GM06990 (cell line): ENCODE results near the gene TMEM87A.

Source experiments
- DNase-seq: peaks from one replicate; pipeline ENCODE4 v3.0.0-alpha.2; 2011; ENCODE audit not compliant: insufficient read length; ENCODE audit errors: extremely low read depth
- H3K27me3 ChIP-seq: replicated peaks from 2 replicates; pipeline ENCODE4 v1.6.0; 2011; ENCODE audit warnings: low read length; ENCODE audit not compliant: control insufficient read depth, insufficient read depth
- H3K36me3 ChIP-seq: 2 replicates; pipeline ENCODE4 v1.5.1; 2011; ENCODE audit warnings: low read length; ENCODE audit not compliant: control insufficient read depth, insufficient read depth
- H3K4me3 ChIP-seq: replicated peaks from 2 replicates; pipeline ENCODE4 v1.5.1; 2011; ENCODE audit warnings: low read depth, mild to moderate bottlenecking, control low read depth, low read length
- CTCF ChIP-seq: IDR thresholded peaks from 2 replicates; pipeline ENCODE4 v1.5.1; 2011; ENCODE audit warnings: low read length, control low read depth, mild to moderate bottlenecking, inconsistent platforms; ENCODE audit not compliant: insufficient read depth, poor library complexity, severe bottlenecking

Gene TMEM87A

GRCh38 chr15:42275780-42276391, 2.7 kb upstream of the TMEM87A start:
- Histone ChIP-seq H3K27me3 (no peaks in the 10 kb centered on the region), H3K4me3 (peak overlapping the region; percentile 71), H3K36me3 (peaks cover 5% of the 10 kb centered on the region)
- DNase-seq = no peak
- TF ChIP-seq CTCF = no peak

- no peak for DNase-seq
- Histone ChIP-seq H3K4me3 (peak overlapping the region; percentile 71), H3K36me3 (no peaks in the 10 kb centered on the region; the same call in 1 of the 2 replicates), H3K27me3 (no peaks in the 10 kb centered on the region)
- no peak for TF ChIP-seq CTCF
Measured at GRCh38 chr15:42274702-42274989, 1.4 kb upstream of the TMEM87A start.

GRCh38 chr15:42273900-42274701, 868 bp upstream of the TMEM87A start:
- DNase-seq = peak; percentile 56
- H3K4me3 ChIP-seq = peak overlapping the region; percentile 71
- H3K36me3 ChIP-seq = no peaks in the 10 kb centered on the region; the same call in 1 of the 2 replicates
- no peaks in the 10 kb centered on the region for H3K27me3 ChIP-seq
- no peak for TF ChIP-seq CTCF

GRCh38 chr15:42270996-42271395, 2.2 kb downstream of the TMEM87A start:
- Histone ChIP-seq H3K27me3 (no peaks in the 10 kb centered on the region), H3K36me3 (no peaks in the 10 kb centered on the region; the same call in 1 of the 2 replicates), H3K4me3 (no peak overlapping the region)
- no peak for TF ChIP-seq CTCF
- DNase-seq = no peak

GRCh38 chr15:42270551-42270950, 2.7 kb downstream of the TMEM87A start:
- Histone ChIP-seq H3K36me3 (no peaks in the 10 kb centered on the region; the same call in none of the 2 replicates), H3K27me3 (no peaks in the 10 kb centered on the region), H3K4me3 (no peak overlapping the region)
- no peak for TF ChIP-seq CTCF
- no peak for DNase-seq

- Histone ChIP-seq H3K27me3 (no peaks in the 10 kb centered on the region), H3K4me3 (no peak overlapping the region), H3K36me3 (peaks cover 2% of the 10 kb centered on the region)
- TF ChIP-seq CTCF = no peak
- DNase-seq = no peak
Measured at GRCh38 chr15:42267286-42267685, 5.9 kb downstream of the TMEM87A start.
